Urinary bladder (tissue), 4 donors: Measurements from ENCODE around the gene ANXA9. TPM values are rescaled to one million over a fixed set of nuclear protein-coding genes. Genes with fewer than 3 reads are reported as not detected.

Experiments used
- DNase-seq: peaks from one replicate; pipeline ENCODE4 v3.0.0-alpha.2; 2015; ENCODE audit errors: extremely low spot score
- H3K27ac ChIP-seq: one replicate; pipeline ENCODE4 v1.5.1; 2013; ENCODE audit warnings: low read depth, mild to moderate bottlenecking, moderate library complexity
- H3K36me3 ChIP-seq: one replicate; pipeline ENCODE4 v1.6.1; 2013; ENCODE audit warnings: mild to moderate bottlenecking, moderate library complexity; ENCODE audit not compliant: insufficient read depth
- H3K4me1 ChIP-seq: one replicate; pipeline ENCODE4 v1.6.1; 2013; ENCODE audit warnings: mild to moderate bottlenecking, moderate library complexity; ENCODE audit not compliant: insufficient read depth
- H3K4me3 ChIP-seq: one replicate; pipeline ENCODE4 v1.5.1; 2013; ENCODE audit warnings: low read depth, low read length
- WGBS: extraction: QIAGEN DNeasy Blood & Tissue Kit; methylation state at CpG from one replicate; pipeline ENCODE4 v1.1.7; 2013; 5-methylcytosine and 5-hydroxymethylcytosine counted together
- polyA plus RNA-seq: library from polyadenylated mRNA; stranded (reverse); fragments of 200-250 nt; gene quantifications from one replicate; pipeline ENCODE4 v1.2.3, GENCODE V29; 2013
- total RNA-seq: library from RNA; depleted of rRNA; stranded (reverse); fragments of >200 nt; gene quantifications from one replicate; pipeline ENCODE4 v1.2.3, GENCODE V29; 2014
- donor health status: healthy with polysubstance abuse.
- donor health status: healthy.

Gene ANXA9
- total and polyA plus RNA-seq, 2 donors = 0.95 to 5.2 TPM

GRCh38 chr1:150981177-150981804 lies 801 bp upstream of the ANXA9 start:
- H3K27ac ChIP-seq = no peak overlapping the region
- no peaks in the 10 kb centered on the region for H3K36me3 ChIP-seq
- 77% methylated on average over 6 of the region's 6 CpGs for WGBS
- DNase-seq = no peak
- no peaks in the 10 kb centered on the region for H3K4me1 ChIP-seq
- no peak overlapping the region for H3K4me3 ChIP-seq

DNA sequence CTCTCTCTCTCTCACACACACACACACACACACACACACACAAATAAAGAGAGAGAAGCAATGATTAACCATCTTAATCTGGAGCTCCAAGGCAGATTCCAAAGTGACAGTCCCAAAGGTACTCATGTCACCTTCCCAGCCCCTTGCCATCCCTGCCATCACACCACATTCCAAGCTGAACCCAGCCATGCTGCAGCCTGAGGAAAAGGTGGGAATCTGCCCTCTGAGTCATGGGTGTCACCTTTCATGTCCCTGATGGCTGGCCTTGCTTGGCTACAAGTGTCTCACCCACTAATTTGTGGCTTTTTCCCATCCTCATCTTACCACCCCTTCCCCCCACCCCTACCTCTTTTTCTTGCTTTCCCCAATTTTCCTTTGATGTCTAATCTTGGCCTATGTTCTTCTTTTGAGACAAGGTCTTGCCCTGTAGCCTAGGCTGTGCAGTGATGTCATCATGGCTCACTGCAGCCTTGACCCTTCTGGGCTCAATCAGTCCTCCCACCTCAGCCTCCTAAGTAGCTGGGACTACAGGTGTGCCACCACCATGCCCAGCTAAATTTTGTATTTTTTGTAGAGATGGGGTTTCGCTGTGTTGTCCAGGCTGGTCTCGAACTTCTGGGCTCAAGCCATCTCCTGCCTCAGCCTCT lies 3.2 kb downstream of the ANXA9 start:
- WGBS = 92% methylated on average over 2 of the region's 2 CpGs
- no peaks in the 10 kb centered on the region for H3K36me3 ChIP-seq
- H3K4me3 ChIP-seq = no peak overlapping the region
- no peak for DNase-seq
- H3K27ac ChIP-seq = no peak overlapping the region
- H3K4me1 ChIP-seq = no peaks in the 10 kb centered on the region

DNA sequence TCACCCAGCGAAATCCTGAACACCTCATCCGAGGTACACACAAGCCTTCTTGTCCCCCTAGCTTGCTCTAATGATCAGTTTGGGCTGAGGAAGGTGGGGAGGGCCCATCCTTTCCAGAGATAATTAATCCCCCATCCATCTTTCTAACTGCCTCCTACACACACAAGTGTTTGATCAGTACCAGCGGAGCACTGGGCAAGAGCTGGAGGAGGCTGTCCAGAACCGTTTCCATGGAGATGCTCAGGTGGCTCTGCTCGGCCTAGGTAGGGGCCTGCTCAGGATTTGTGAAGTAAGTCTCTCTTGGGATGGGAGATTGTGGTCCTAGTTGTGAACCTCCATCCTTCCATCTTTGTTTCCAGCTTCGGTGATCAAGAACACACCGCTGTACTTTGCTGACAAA lies 5.8 kb downstream of the ANXA9 start:
- DNase-seq = no peak
- no peak overlapping the region for H3K27ac ChIP-seq
- H3K4me1 ChIP-seq = no peaks in the 10 kb centered on the region
- no peak overlapping the region for H3K4me3 ChIP-seq
- WGBS = 87% methylated on average over 7 of the region's 7 CpGs
- no peaks in the 10 kb centered on the region for H3K36me3 ChIP-seq

DNA sequence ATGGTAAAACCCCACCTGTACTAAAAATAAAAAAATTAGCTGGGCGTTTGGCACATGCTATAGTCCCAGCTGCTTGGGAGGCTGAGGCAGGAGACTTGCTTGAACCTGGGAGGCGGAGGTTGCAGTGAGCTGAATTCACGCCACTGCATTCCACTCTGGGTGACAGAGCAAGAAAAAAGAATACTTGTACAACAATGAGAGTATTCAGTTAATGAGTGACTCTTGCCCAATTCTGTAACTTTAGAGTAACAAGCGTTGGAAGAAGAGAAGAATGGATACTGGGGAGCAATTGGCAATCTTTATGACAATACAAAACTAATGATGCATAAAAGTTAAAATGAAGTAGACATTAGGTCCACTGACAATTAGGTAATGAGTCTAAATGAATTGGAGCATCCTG lies 10.5 kb downstream of the ANXA9 start:
- H3K4me1 ChIP-seq = no peaks in the 10 kb centered on the region
- no peak overlapping the region for H3K4me3 ChIP-seq
- DNase-seq = no peak
- 72% methylated on average over 4 of the region's 4 CpGs for WGBS
- H3K27ac ChIP-seq = no peak overlapping the region
- H3K36me3 ChIP-seq = peaks cover 2% of the 10 kb centered on the region

GRCh38 chr1:150994248-150994647 lies 12.2 kb downstream of the ANXA9 start:
- Histone ChIP-seq H3K36me3 (peaks cover 6% of the 10 kb centered on the region), H3K4me3 (no peak overlapping the region), H3K27ac (no peak overlapping the region), H3K4me1 (no peaks in the 10 kb centered on the region)
- 85% methylated on average over 3 of the region's 3 CpGs for WGBS
- no peak for DNase-seq

DNA sequence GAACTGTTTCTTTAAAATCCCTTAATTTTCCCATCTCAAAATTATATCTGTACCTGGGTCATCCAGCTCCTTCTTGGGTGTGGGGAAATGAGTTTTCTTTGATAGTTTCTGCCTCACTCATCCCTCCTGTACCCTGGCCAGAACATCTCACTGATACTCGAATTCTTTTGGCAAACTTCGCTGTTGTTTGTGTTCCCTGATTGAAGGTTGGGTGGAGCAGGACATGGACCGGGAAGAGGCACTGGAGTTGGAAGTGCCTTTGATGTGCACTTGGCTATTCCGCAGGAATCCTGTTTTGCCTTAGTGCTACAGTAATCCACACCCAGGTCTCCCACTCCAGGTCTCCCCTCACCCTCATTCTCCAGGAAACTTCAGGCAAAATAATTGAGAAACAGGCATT lies 13.4 kb downstream of the ANXA9 start:
- no peaks in the 10 kb centered on the region for H3K4me1 ChIP-seq
- peak overlapping the region; percentile 39 for H3K27ac ChIP-seq
- DNase-seq = no peak
- H3K36me3 ChIP-seq = peaks cover 6% of the 10 kb centered on the region
- H3K4me3 ChIP-seq = no peak overlapping the region
- 45% methylated on average over 4 of the region's 4 CpGs for WGBS

- no peak for DNase-seq
- no peak overlapping the region for H3K4me3 ChIP-seq
- 26% methylated on average over 9 of the region's 9 CpGs for WGBS
- peaks cover 6% of the 10 kb centered on the region for H3K36me3 ChIP-seq
- H3K27ac ChIP-seq = peak overlapping the region; percentile 39
- no peaks in the 10 kb centered on the region for H3K4me1 ChIP-seq
These were observed 13.8 kb downstream of the ANXA9 start for GRCh38 chr1:150995896-150996295.

- no peaks in the 10 kb centered on the region for H3K4me1 ChIP-seq
- peaks cover 6% of the 10 kb centered on the region for H3K36me3 ChIP-seq
- no peak overlapping the region for H3K4me3 ChIP-seq
- DNase-seq = no peak
- WGBS = 88% methylated on average over 20 of the region's 20 CpGs
- H3K27ac ChIP-seq = no peak overlapping the region
These were observed 15.2 kb downstream of the ANXA9 start for GRCh38 chr1:150997126-150997872.

DNA sequence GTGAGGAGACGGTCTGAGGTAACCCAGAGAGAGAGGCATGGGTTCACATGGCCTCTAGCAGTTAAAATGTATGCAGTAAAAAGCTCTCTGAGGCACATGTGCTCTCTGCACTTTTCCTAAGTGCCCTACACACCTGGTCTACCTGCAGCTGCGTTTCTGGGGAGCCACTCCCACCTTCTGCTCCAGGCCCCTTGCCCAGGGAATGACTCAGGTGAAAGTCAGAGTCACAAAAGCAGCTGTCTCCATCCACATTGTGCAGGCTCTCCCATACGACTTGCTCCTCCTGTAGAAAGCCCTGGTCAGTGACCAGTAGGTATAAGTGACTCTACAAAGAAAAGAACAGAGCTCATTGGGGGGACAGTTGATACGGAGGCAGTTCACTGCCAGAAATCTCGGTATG lies 15.9 kb downstream of the ANXA9 start:
- Histone ChIP-seq H3K36me3 (peaks cover 6% of the 10 kb centered on the region), H3K4me3 (no peak overlapping the region), H3K27ac (no peak overlapping the region), H3K4me1 (no peaks in the 10 kb centered on the region)
- WGBS = 73% methylated on average over 5 of the region's 5 CpGs
- no peak for DNase-seq

DNA sequence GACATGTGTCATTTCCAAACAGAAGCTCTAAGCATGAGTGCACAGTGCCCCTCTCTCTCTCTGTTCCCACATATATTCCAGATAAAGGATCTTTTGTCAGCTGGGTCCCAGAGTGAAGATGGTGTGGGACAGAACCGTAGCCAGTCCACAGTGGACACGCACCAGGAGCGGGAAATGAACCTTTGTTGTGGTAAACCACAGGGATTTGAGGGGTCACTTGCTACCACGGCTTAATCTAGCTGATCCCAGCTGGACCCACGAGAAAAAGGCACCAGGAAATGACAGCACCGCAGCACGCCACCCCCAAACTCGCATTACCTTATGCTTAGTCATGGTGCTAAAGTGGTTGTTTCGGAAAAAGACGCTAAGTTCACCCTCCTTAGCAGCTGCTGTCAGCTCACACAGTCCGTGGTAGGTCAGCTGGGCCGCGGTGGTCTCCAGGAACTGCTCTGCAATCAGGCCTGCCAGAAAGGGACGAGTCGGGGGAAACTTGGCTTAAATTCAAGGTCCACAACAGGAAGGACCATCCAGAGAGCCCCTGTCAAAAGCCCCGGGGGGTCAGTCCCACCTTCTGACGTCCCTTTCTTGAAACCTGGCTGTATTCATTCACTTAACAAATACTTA lies 17.1 kb downstream of the ANXA9 start:
- WGBS = 78% methylated on average over 17 of the region's 17 CpGs
- no peak for DNase-seq
- H3K4me3 ChIP-seq = no peak overlapping the region
- H3K36me3 ChIP-seq = peaks cover 6% of the 10 kb centered on the region
- no peaks in the 10 kb centered on the region for H3K4me1 ChIP-seq
- no peak overlapping the region for H3K27ac ChIP-seq

DNA sequence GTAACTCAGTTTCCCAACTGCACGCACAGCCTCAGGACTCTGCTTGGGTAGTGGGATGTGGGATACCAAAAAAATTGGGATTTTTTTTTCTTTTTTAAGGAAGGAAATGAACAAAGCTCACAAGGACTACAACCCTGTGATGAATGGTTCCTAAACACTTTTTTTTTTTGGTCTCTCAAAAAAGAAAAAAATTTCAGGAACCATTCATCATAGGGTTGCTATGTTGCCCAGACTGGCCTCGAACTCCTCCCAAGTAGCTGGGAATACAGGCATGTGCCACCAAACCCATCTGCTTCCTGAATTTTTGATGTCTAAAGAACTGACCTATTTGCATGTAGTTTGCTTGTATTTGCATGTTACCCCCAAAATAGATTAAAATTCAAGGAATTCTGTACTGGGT lies 17.8 kb downstream of the ANXA9 start:
- peaks cover 6% of the 10 kb centered on the region for H3K36me3 ChIP-seq
- no peaks in the 10 kb centered on the region for H3K4me1 ChIP-seq

GRCh38 chr1:151000408-151000807 lies 18.3 kb downstream of the ANXA9 start:
- no peak overlapping the region for H3K4me3 ChIP-seq
- WGBS = 98% methylated on average over 3 of the region's 3 CpGs

More for the DNA sequence above, 17.8 kb downstream of the ANXA9 start:
- WGBS = 93% methylated on average over 2 of the region's 2 CpGs
- Histone ChIP-seq H3K27ac (no peak overlapping the region), H3K4me3 (no peak overlapping the region)
- no peak for DNase-seq

DNA sequence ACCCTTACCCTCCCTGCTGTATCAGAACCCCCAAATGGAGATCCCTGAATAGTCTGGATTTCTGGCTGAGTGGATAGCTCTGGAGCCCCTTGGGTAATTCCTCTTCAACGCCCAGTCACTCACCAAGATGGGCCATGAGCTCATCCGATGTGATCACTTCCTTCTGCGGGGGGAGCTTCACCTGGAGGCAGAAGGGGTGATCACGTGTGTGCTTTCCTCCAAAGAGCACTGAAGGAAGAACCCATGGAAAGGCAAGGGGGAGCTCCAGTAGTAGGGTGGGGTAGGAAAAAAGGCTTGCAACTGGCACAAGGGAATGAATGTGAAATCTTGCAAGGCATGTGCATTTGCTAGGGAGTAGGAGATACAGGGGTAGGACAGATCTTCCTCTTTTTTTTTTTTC lies 19.5 kb downstream of the ANXA9 start:
- Histone ChIP-seq H3K4me3 (no peak overlapping the region), H3K4me1 (no peaks in the 10 kb centered on the region), H3K27ac (no peak overlapping the region), H3K36me3 (peaks cover 6% of the 10 kb centered on the region)
- no peak for DNase-seq
- WGBS = 80% methylated on average over 4 of the region's 4 CpGs

More at GRCh38 chr1:151000408-151000807, 18.3 kb downstream of the ANXA9 start:
- Histone ChIP-seq H3K27ac (no peak overlapping the region), H3K36me3 (peaks cover 6% of the 10 kb centered on the region), H3K4me1 (no peaks in the 10 kb centered on the region)
- DNase-seq = no peak

- 86% methylated on average over 3 of the region's 3 CpGs for WGBS
- no peaks in the 10 kb centered on the region for H3K4me1 ChIP-seq
These were observed 20.0 kb downstream of the ANXA9 start for GRCh38 chr1:151002051-151002450.

More at GRCh38 chr1:151002051-151002450, 20.0 kb downstream of the ANXA9 start:
- DNase-seq = no peak
- H3K36me3 ChIP-seq = peaks cover 6% of the 10 kb centered on the region
- H3K27ac ChIP-seq = no peak overlapping the region
- H3K4me3 ChIP-seq = no peak overlapping the region
